RWPE2 (cell line): ENCODE results near the gene MYO5B.

ENCODE experiments used
- ATAC-seq: fragments of 200-7000 bp; cut with Tn5 transposase; 3 replicates; pipeline ENCODE4 v1.9.1; 2021; ENCODE audit warnings: low read depth
- DNase-seq: peaks from one replicate; pipeline ENCODE4 v3.0.0-alpha.2; 2020; ENCODE audit warnings: low spot score
- H3K27ac ChIP-seq: fragments of 450-650 bp; 2 replicates; pipeline ENCODE4 v1.5.1; 2017; ENCODE audit warnings: mild to moderate bottlenecking; ENCODE audit not compliant: poor library complexity, severe bottlenecking
- H3K27me3 ChIP-seq: fragments of 250-450 bp; sonication (Bioruptor Pico); 2 replicates; pipeline ENCODE4 v1.5.1; 2021; ENCODE audit warnings: mild to moderate bottlenecking, moderate library complexity; ENCODE audit not compliant: insufficient read depth, poor library complexity, severe bottlenecking
- H3K36me3 ChIP-seq: fragments of 250-450 bp; sonication (Bioruptor Pico); 2 replicates; pipeline ENCODE4 v1.5.1; 2020; ENCODE audit warnings: low read depth, mild to moderate bottlenecking, moderate library complexity
- H3K4me1 ChIP-seq: fragments of 250-450 bp; sonication (Bioruptor Pico); 2 replicates; pipeline ENCODE4 v1.5.1; 2021; ENCODE audit warnings: mild to moderate bottlenecking, moderate library complexity; ENCODE audit not compliant: insufficient read depth, poor library complexity, severe bottlenecking
- H3K4me3 ChIP-seq: fragments of 250-450 bp; sonication (Bioruptor Pico); 2 replicates; pipeline ENCODE4 v1.5.1; 2021; ENCODE audit warnings: mild to moderate bottlenecking, moderate library complexity; ENCODE audit not compliant: severe bottlenecking
- H3K9me3 ChIP-seq: fragments of 250-450 bp; sonication (Bioruptor Pico); 2 replicates; pipeline ENCODE4 v1.5.1; 2021; ENCODE audit warnings: mild to moderate bottlenecking, moderate library complexity; ENCODE audit not compliant: severe bottlenecking
- TF ChIP-seq, protein P1 (sequence below): fragments of 450-650 bp; IDR thresholded peaks from one replicate; pipeline ENCODE4 v1.5.1; 2017; ENCODE audit warnings: mild to moderate bottlenecking, moderate library complexity; ENCODE audit not compliant: poor library complexity, severe bottlenecking

Gene MYO5B

DNA sequence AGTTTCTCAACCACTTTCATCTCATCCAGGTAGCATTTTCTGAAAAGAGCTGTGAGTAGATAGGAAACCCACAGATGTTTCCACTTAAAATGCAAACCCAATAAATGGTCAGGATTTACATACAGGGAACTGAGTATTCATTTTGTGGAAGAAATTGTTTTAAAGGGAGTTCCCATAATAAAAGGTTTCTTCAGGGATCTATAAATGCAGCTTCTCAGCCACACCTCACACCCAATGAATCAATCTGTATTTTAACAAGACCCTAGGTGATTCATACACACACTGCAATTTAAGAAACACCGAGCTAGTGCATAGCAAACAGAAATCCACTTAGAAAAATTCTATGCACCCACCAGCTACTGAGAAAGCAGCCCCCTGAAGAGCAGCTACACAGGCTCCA lies 241.6 kb downstream of the MYO5B start:
- ATAC-seq: no peak

DNA sequence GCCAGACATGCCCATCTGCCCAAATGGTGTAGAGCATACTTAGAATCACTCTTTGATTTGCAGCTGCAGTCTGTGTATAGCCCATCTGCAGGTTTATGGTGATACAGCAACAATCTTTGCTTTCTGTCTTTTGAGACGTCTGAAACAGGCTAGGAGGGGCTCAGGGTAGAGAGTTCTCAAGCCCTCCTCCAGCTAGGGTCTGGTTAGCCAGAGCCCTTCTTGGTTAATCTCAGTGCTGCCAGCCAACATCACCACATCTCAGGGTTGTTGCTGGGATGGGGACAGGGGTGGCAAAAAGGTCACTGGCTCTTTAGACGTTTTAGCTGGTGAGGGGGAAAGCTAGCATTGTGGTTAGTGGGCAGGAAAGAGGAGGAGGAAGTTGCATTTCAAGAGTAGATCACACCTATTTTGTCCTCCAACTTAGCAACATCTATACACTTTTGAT lies 245.0 kb downstream of the MYO5B start:
- Histone ChIP-seq H3K9me3 (no peaks in the 10 kb centered on the region), H3K27me3 (no peaks in the 10 kb centered on the region), H3K36me3 (no peaks in the 10 kb centered on the region), H3K4me1 (no peaks in the 10 kb centered on the region), H3K27ac (no peak overlapping the region), H3K4me3 (no peak overlapping the region)
- DNase-seq (no peak), ATAC-seq (no peak)
- TF ChIP-seq, protein P1, sequence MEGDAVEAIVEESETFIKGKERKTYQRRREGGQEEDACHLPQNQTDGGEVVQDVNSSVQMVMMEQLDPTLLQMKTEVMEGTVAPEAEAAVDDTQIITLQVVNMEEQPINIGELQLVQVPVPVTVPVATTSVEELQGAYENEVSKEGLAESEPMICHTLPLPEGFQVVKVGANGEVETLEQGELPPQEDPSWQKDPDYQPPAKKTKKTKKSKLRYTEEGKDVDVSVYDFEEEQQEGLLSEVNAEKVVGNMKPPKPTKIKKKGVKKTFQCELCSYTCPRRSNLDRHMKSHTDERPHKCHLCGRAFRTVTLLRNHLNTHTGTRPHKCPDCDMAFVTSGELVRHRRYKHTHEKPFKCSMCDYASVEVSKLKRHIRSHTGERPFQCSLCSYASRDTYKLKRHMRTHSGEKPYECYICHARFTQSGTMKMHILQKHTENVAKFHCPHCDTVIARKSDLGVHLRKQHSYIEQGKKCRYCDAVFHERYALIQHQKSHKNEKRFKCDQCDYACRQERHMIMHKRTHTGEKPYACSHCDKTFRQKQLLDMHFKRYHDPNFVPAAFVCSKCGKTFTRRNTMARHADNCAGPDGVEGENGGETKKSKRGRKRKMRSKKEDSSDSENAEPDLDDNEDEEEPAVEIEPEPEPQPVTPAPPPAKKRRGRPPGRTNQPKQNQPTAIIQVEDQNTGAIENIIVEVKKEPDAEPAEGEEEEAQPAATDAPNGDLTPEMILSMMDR: no peak

More for the DNA sequence above, 241.6 kb downstream of the MYO5B start:
- DNase-seq: no peak
- Histone ChIP-seq H3K27me3 (no peaks in the 10 kb centered on the region), H3K4me3 (no peak overlapping the region), H3K36me3 (no peaks in the 10 kb centered on the region), H3K9me3 (no peaks in the 10 kb centered on the region), H3K27ac (no peak overlapping the region), H3K4me1 (no peaks in the 10 kb centered on the region)
- TF ChIP-seq, protein P1: no peak

DNA sequence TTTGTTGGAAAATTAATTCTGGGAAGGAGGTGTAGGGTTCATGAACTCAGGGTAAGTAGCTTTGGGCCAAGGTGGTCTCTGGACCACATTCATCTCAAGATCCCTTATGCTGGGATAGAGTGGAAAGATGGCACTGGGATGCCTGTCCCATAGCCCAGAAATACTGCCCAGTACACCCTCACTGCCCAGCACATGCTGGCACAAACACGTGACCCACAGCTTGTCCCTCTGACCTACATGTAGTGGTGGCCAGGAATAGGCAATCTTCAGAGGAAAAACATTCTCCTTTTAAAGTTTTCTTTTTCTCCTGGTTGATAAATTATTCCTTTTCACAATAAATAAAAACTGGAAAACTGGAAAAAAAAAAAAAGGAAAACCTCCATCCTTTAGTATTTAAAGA lies 246.0 kb downstream of the MYO5B start:
- no peaks in the 10 kb centered on the region for H3K36me3 ChIP-seq
- H3K27ac ChIP-seq: no peak overlapping the region
- TF ChIP-seq, protein P1: no peak
- DNase-seq (no peak), ATAC-seq (no peak)
- H3K4me1 ChIP-seq: no peaks in the 10 kb centered on the region
- H3K4me3 ChIP-seq: no peak overlapping the region
- no peaks in the 10 kb centered on the region for H3K9me3 ChIP-seq
- H3K27me3 ChIP-seq: no peaks in the 10 kb centered on the region

DNA sequence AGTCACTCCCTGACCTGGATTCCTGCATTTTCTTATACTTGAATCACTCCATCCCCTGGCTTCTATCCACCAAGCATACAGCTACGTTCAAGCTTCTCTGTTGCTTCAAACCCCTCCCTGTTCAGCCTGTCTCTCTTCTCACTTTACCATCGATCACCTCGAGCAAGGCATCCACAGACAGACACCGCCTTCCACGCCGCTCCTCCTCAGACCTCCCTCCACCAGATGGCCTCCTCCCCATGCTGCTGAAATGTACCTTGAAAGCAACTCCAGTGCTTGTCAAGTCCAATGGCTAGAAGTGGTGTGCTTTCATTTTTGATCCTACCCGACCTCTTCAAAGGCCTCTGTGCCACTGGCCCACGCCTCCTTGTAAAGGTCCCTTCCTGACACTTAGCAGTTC lies 250.3 kb downstream of the MYO5B start:
- DNase-seq (no peak), ATAC-seq (no peak)
- TF ChIP-seq, protein P1: peak; percentile 13
- Histone ChIP-seq H3K27ac (no peak overlapping the region), H3K27me3 (no peaks in the 10 kb centered on the region), H3K36me3 (no peaks in the 10 kb centered on the region), H3K9me3 (no peaks in the 10 kb centered on the region), H3K4me1 (no peaks in the 10 kb centered on the region), H3K4me3 (no peak overlapping the region)

DNA sequence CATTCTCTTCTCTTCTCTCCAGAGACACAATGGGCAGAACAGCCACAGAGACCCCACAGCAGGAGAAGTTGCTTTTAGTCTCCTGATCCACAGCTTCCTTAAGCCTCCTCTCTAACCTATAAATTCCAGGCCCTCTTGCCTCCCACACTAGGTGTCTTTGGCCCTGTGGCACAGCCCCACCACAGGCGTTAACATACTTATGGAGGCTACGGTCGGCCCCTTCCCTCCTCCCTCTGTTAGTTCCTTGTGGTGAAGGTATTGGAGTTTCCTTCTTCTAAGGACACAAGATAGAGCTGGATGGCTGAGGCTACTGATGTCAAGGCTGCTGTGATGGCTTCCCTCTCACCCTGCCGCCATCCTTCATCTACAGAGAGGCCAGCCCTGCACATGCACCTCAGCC lies 258.1 kb downstream of the MYO5B start:
- H3K27me3 ChIP-seq: no peaks in the 10 kb centered on the region
- H3K27ac ChIP-seq: no peak overlapping the region
- H3K9me3 ChIP-seq: no peaks in the 10 kb centered on the region
- DNase-seq: no peak
- ATAC-seq: no peak
- H3K4me1 ChIP-seq: no peaks in the 10 kb centered on the region
- TF ChIP-seq, protein P1: no peak
- H3K4me3 ChIP-seq: no peak overlapping the region
- H3K36me3 ChIP-seq: no peaks in the 10 kb centered on the region
